Fibroblast of lung (primary cell): ENCODE results near the gene ASAP3. TPM values are rescaled to one million over a fixed set of nuclear protein-coding genes. Genes with fewer than 3 reads are reported as not detected.
A peak's percentile ranks its signal among the peaks of the same experiment; 100 is the strongest.

ENCODE experiments used
- DNase-seq, 2 donors: peaks; one replicate each; pipeline versions ENCODE4 v3.0.0 to v3.0.0-alpha.2; 2010; ENCODE audit warnings: low read depth in 2 of 2
- H2AFZ ChIP-seq: 2 replicates; pipeline ENCODE4 v1.5.1; 2012; ENCODE audit warnings: low read length, control low read depth, inconsistent platforms
- H3K27ac ChIP-seq: 2 replicates; pipeline ENCODE4 v1.5.1; 2011; ENCODE audit warnings: low read length, control low read depth; ENCODE audit not compliant: insufficient read depth
- H3K27me3 ChIP-seq: 2 replicates; pipeline ENCODE4 v1.5.1; 2011; ENCODE audit warnings: mild to moderate bottlenecking, low read length; ENCODE audit not compliant: control insufficient read depth, insufficient read depth
- H3K36me3 ChIP-seq: 2 replicates; pipeline ENCODE4 v1.5.1; 2011; ENCODE audit warnings: low read length; ENCODE audit not compliant: control insufficient read depth, insufficient read depth
- H3K4me1 ChIP-seq: 2 replicates; pipeline ENCODE4 v1.5.1; 2011; ENCODE audit warnings: low read length; ENCODE audit not compliant: control insufficient read depth, insufficient read depth; ENCODE audit errors: extremely low read depth
- H3K4me2 ChIP-seq: 2 replicates; pipeline ENCODE4 v1.5.1; 2011; ENCODE audit warnings: low read length, control low read depth; ENCODE audit not compliant: insufficient read depth; ENCODE audit errors: extremely low read depth
- H3K4me3 ChIP-seq, 4 experiments: fragments of 200-600 bp in 1 of 4; sonication (generic) in 1 of 4; replicated peaks in 1 of 4; 2 replicates each; pipeline ENCODE4 v1.5.1; 2011 to 2016; ENCODE audit warnings: low read length in 4 of 4, low read depth in 3 of 4, mild to moderate bottlenecking in 3 of 4, control low read depth in 2 of 4, inconsistent platforms in 1 of 4, mixed read lengths in 1 of 4; ENCODE audit not compliant: insufficient read depth in 1 of 4; ENCODE audit errors: control extremely low read depth in 1 of 4
- H3K79me2 ChIP-seq: 2 replicates; pipeline ENCODE4 v1.5.1; 2012; ENCODE audit warnings: mild to moderate bottlenecking, low read length, inconsistent platforms; ENCODE audit not compliant: control insufficient read depth, insufficient read depth
- H3K9ac ChIP-seq: 2 replicates; pipeline ENCODE4 v1.5.1; 2011; ENCODE audit warnings: mild to moderate bottlenecking, low read length, control low read depth; ENCODE audit not compliant: insufficient read depth
- H3K9me3 ChIP-seq: 2 replicates; pipeline ENCODE4 v1.5.1; 2012; ENCODE audit warnings: low read depth, low read length; ENCODE audit not compliant: control insufficient read depth, insufficient read depth
- H4K20me1 ChIP-seq: 2 replicates; pipeline ENCODE4 v1.5.1; 2011; ENCODE audit warnings: low read length; ENCODE audit not compliant: control insufficient read depth, insufficient read depth; ENCODE audit errors: extremely low read depth
- EZH2 ChIP-seq: IDR thresholded peaks from 2 replicates; pipeline ENCODE4 v1.5.1; 2012; ENCODE audit warnings: low read length, control low read depth, mild to moderate bottlenecking; ENCODE audit errors: missing control alignments
- polyA plus RNA-seq, 2 donors: library from polyadenylated mRNA; depleted of rRNA in 1 of 2; stranded (reverse) in 1 of 2; unstranded in 1 of 2; fragments of >200 nt; gene quantifications; 2 replicates each; pipeline ENCODE4 v1.2.1, GENCODE V29; 2011 to 2012; ENCODE audit warnings: missing spikeins in 1 of 2
- total RNA-seq: library from RNA; depleted of rRNA; stranded (reverse); fragments of >200 nt; gene quantifications from 2 replicates; pipeline ENCODE4 v1.2.1, GENCODE V29; 2014
- TF ChIP-seq, protein P1 (sequence below), 2 donors: IDR thresholded peaks in 1 of 2; conservative IDR thresholded peaks in 1 of 2; 1 replicate in 1 of 2; 2 replicates in 1 of 2; pipeline ENCODE4 v1.5.1; 2011 to 2012; ENCODE audit warnings: low read length in 2 of 2, control low read depth in 1 of 2, inconsistent platforms in 1 of 2, low read depth in 1 of 2, mild to moderate bottlenecking in 1 of 2

Gene ASAP3
- total and polyA plus RNA-seq, 2 donors (not counting 1 experiment from before 2014, with no cell fraction given) = 14.2 to 73.2 TPM

DNA sequence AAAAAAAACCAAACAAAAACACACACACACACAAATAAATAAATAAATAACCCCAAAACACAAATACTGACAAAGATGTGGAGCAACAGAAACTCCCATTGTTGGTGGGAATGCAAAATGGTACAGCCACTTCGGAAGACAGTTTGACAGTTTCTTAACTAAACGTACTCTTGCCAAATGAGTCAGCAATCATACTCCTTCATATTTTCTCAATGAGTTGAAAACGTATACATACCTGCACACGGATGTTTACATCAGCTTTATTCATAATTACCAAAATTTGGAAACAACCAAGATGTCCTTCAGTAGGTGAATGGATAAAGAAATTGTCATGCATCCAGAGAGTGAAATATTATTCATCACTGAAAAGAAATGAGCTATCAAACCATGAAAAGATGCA is 23.5 kb downstream of the ASAP3 start:
- no peak overlapping the region for H3K4me3 ChIP-seq
- H3K9ac ChIP-seq = no peak overlapping the region
- no peak overlapping the region for H3K4me2 ChIP-seq
- H3K9me3 ChIP-seq = no peaks in the 10 kb centered on the region
- no peaks in the 10 kb centered on the region for H4K20me1 ChIP-seq
- H3K27me3 ChIP-seq = no peaks in the 10 kb centered on the region
- TF ChIP-seq EZH2 = no peak
- TF ChIP-seq, protein P1, sequence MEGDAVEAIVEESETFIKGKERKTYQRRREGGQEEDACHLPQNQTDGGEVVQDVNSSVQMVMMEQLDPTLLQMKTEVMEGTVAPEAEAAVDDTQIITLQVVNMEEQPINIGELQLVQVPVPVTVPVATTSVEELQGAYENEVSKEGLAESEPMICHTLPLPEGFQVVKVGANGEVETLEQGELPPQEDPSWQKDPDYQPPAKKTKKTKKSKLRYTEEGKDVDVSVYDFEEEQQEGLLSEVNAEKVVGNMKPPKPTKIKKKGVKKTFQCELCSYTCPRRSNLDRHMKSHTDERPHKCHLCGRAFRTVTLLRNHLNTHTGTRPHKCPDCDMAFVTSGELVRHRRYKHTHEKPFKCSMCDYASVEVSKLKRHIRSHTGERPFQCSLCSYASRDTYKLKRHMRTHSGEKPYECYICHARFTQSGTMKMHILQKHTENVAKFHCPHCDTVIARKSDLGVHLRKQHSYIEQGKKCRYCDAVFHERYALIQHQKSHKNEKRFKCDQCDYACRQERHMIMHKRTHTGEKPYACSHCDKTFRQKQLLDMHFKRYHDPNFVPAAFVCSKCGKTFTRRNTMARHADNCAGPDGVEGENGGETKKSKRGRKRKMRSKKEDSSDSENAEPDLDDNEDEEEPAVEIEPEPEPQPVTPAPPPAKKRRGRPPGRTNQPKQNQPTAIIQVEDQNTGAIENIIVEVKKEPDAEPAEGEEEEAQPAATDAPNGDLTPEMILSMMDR (conservative IDR thresholded peaks at IDR 0.05 in 1 of 2, IDR thresholded peaks at IDR 0.05 in 1 of 2; ENCODE audit: low read depth in 1 of 2, low read length in 2 of 2) = no peak
- H3K79me2 ChIP-seq = no peaks in the 10 kb centered on the region
- H3K4me1 ChIP-seq = no peaks in the 10 kb centered on the region
- H3K27ac ChIP-seq = no peak overlapping the region
- DNase-seq = no peak
- H3K36me3 ChIP-seq = no peaks in the 10 kb centered on the region
- H2AFZ ChIP-seq = no peak overlapping the region

DNA sequence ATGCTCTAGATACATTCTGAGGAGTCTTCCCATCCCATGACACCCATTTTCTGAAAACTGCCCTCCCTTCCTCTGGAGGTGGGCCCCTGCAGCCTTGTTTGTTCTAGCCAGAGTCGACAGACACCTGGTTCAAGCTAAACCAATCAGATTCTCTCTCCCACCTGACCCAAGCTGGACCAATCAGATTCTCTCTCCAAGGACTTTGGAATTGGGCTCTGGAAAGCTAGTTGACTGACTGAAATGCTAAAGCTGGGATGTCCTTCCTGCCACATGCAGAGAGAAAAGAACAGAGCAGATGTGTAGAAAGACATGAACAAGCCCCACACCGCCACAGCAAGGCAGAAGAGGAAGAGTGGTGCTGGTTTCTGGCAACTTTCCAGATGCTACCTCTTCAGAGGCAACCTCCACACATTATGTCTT is 24.6 kb downstream of the ASAP3 start:
- no peaks in the 10 kb centered on the region for H3K79me2 ChIP-seq
- no peaks in the 10 kb centered on the region for H3K9me3 ChIP-seq
- no peak overlapping the region for H3K4me3 ChIP-seq
- no peak overlapping the region for H2AFZ ChIP-seq
- no peaks in the 10 kb centered on the region for H3K36me3 ChIP-seq
- H3K27ac ChIP-seq = no peak overlapping the region
- H3K27me3 ChIP-seq = no peaks in the 10 kb centered on the region
- DNase-seq = no peak
- no peaks in the 10 kb centered on the region for H3K4me1 ChIP-seq
- TF ChIP-seq EZH2 = no peak
- TF ChIP-seq, protein P1 (conservative IDR thresholded peaks at IDR 0.05 in 1 of 2, IDR thresholded peaks at IDR 0.05 in 1 of 2; ENCODE audit: low read depth in 1 of 2, low read length in 2 of 2) = no peak
- H4K20me1 ChIP-seq = no peaks in the 10 kb centered on the region
- no peak overlapping the region for H3K9ac ChIP-seq
- no peak overlapping the region for H3K4me2 ChIP-seq

DNA sequence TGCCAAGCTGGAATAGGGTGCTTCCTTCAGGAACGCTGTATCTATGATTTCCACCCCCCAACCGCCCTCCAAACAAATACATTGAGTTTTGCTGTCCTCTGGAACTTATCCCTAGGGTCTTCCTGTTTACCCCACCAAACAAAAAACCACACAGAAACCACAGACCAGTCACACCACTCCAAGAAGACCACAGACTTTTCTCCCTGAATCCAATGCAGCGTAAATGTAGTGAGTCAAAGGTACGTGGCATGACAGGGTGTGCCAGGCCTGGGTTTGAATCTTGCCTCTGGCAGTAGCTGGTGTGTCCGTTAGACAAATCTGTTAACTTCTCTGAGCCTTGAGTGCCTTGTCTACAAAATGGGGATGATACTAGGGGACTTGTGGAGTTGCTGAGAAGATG is 27.8 kb downstream of the ASAP3 start:
- Histone ChIP-seq H3K79me2 (no peaks in the 10 kb centered on the region), H3K27ac (no peak overlapping the region), H3K4me3 (no peak overlapping the region), H3K27me3 (no peaks in the 10 kb centered on the region), H4K20me1 (no peaks in the 10 kb centered on the region), H2AFZ (no peak overlapping the region), H3K4me2 (no peak overlapping the region), H3K9me3 (no peaks in the 10 kb centered on the region), H3K9ac (no peak overlapping the region), H3K36me3 (peaks cover 3% of the 10 kb centered on the region), H3K4me1 (no peaks in the 10 kb centered on the region)
- TF ChIP-seq, protein P1 (conservative IDR thresholded peaks at IDR 0.05 in 1 of 2, IDR thresholded peaks at IDR 0.05 in 1 of 2; ENCODE audit: low read depth in 1 of 2, low read length in 2 of 2) = no peak
- TF ChIP-seq EZH2 = no peak
- DNase-seq = peak in 1 of 2 donors; percentile 80
